ENCODE data around the gene BRD7.

DNA sequence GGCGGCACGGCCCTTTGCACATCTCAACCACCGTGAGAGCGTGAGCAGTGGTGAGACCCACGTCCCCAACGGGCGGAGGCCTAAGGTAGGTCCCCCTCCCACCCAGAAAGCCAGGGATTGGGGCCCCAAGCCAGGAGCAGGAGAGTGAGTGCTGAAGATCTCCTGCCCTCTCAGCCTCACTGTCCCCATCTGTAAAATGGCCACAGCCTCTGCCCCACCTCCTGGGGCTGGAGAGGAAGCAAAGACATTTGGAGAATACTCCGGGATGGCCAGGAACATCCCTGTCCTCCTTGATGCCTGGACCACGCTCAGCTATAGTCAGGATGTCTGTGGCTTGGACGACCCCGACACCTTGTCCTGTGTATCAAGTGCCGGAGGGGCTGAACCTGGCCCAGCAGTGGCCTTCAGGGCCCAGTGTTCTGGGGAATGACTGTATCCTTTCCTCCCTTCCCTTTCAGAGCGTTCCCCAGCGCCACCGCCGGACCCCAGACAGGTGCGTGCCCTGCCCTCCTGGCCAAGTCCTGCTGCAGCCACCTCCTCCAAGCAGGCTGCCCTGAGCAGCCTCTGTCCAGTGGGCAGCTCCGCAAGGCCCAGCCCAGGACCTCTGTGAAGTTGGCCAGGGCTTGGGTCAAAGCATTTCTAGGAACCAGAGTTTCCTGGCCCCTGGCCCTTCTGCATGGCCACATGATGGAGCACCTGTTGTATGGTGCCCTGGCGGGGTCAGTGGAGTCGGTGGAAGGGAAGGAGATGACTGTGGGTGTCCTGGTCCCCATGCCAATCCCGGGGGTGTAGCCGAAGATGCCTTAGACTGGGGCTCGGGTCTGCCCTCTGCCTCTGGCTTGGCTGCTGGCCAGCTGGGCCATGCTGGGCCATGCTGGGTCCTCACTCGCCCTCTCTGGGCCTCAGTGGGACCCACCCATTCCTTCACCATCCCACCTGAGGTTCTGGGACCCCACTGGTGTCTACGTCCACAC is 64.0 kb downstream of the BRD7 start:
- TF ChIP-seq, protein P1, sequence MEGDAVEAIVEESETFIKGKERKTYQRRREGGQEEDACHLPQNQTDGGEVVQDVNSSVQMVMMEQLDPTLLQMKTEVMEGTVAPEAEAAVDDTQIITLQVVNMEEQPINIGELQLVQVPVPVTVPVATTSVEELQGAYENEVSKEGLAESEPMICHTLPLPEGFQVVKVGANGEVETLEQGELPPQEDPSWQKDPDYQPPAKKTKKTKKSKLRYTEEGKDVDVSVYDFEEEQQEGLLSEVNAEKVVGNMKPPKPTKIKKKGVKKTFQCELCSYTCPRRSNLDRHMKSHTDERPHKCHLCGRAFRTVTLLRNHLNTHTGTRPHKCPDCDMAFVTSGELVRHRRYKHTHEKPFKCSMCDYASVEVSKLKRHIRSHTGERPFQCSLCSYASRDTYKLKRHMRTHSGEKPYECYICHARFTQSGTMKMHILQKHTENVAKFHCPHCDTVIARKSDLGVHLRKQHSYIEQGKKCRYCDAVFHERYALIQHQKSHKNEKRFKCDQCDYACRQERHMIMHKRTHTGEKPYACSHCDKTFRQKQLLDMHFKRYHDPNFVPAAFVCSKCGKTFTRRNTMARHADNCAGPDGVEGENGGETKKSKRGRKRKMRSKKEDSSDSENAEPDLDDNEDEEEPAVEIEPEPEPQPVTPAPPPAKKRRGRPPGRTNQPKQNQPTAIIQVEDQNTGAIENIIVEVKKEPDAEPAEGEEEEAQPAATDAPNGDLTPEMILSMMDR (conservative IDR thresholded peaks at IDR 0.05; ENCODE audit: low read length): no peak
- TF ChIP-seq EZH2phosphoT487 (IDR thresholded peaks at IDR 0.05; ENCODE audit: borderline replicate concordance): no peak

Data from Loucy (cell line).